Activated effector memory CD4-positive, alpha-beta T cell treated with Interleukin-2 at 50 U/mL for 16 hours (primary cell): ENCODE measurements around the gene APPBP2.
"Not testable (repeated sequence)": the region's sequence is repeated elsewhere in the genome, so short reads cannot be mapped to it uniquely, and the experiment has no call there.

ENCODE experiments used
- DNase-seq: peaks from one replicate; pipeline ENCODE4 v3.0.0-alpha.2; 2020

Gene APPBP2

DNA sequence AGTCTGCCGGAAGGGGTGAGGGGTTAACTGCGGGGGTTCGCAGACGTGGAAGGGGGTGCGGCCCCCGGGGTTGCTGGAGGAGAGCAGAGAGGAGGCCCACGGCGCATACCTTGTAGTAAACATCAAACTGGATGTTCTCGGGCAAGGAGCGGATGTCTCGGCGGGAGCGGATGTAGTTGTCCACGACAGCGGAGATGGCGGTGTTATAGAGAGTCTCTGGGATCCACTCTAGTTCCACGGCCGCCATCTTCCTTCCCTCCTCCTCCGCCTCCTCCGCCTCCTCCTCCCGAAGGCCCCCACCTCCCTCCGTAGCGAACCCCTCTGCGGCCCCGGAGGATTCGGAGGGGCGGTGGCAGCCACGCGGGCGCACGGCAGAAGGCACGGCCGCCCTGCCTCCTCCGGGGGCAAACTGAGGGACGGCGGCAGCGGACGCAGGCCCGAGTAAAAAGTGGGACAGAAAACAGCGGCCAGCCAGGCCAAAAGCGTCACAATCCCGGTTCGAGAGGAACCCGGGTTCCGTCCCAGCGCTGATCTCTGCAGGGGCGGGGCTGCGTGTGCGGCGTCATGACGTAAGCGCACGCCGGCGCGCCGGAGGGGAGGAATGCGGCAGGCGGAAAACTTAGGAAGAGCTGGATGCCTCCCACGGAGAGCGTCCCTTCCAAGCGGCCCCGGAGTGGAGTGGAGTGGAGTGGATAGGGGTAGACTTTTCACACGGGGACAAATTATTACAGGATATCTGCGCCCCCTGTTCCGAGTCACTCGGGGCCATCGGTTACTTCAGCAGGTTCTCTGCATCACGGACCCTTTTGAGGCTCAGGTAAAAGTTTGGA is at the start of gene APPBP2:
TSS of gene APPBP2 (minus strand) at position 558 of the 830 bp plus-strand sequence. CDS start at position 247, 311 bp downstream.
- DNase-seq: peak; percentile 61

DNA sequence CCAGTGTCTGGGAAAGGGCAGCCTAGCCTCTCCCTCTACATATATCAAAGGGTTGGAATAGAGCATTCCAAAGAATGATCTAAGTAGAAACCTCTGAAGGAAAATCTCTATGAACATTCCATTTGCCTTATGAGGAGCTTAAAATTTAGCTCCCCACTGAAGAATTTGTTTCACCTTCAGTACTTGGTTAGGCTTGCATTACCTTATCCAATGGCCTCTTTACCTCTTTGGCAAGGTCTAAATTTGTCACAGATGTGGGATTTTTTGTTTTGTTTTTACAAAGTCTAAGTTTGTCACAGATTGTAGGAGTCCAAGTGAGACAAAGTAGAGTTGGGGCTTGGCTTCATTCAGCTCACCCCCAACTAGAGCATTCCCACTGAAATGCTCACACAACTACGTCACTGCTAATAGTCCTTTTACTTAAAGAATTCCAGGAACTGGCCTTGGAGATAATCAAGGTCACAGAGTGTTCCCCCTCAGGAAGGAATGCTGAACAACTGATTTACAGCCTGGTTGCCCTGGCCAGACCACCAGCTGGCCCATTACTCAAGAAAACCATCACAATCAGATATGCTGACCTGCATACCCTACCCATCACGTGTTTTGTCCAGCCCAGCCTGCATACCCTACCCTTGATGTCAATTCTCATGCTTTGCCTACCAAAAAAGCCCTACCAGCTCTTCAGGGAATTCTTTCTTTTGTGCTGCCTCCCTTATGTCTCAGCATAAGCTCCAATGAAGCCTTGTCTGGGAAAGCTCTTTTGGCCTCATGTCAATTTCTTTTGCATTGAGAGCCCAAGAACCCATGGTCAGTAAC is 47.4 kb upstream of the APPBP2 start:
- no peak for DNase-seq

DNA sequence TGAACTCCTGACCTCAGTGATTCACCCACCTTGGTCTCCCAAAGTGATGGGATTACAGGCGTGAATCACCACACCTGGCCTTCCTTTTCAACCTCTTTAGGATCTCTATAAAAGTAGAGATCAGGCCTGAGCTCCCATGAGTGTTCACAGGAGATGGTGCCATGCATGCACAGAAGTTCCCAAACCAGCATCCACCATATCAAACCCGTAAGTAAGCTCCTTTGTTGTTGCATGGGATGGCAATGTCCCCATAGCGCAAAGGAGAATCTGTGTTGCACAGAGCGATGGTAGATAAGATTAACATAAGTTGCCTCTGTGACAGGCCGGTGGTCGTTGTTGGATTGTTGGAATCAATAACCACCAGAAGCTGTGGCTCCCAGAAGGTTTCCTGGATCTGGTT is 39.2 kb upstream of the APPBP2 start:
- DNase-seq: no peak

- DNase-seq: no peak
Measured at GRCh38 chr17:60563743-60564142, 37.7 kb upstream of the APPBP2 start.

DNA sequence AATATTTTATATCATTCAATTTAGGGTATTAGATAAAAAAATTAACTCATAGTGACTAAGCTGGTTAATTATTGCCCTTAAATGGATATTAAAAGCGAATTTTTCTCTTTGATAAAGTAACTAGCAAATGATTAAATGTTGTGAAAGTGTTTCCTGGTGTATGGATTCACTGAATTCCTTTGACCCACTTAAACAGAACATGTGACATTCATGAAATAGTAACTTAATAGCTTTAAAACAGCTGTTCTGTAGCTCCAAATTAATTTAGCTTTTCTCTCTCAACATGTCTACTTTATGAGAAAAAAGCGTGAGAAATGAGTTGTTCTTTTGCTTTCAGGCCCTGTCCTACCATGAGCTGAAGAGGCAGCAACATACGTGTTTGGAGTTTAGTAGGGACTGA is 36.4 kb upstream of the APPBP2 start:
- DNase-seq: no peak

GRCh38 chr17:60560860-60561257 is 34.8 kb upstream of the APPBP2 start:
- no peak for DNase-seq

DNA sequence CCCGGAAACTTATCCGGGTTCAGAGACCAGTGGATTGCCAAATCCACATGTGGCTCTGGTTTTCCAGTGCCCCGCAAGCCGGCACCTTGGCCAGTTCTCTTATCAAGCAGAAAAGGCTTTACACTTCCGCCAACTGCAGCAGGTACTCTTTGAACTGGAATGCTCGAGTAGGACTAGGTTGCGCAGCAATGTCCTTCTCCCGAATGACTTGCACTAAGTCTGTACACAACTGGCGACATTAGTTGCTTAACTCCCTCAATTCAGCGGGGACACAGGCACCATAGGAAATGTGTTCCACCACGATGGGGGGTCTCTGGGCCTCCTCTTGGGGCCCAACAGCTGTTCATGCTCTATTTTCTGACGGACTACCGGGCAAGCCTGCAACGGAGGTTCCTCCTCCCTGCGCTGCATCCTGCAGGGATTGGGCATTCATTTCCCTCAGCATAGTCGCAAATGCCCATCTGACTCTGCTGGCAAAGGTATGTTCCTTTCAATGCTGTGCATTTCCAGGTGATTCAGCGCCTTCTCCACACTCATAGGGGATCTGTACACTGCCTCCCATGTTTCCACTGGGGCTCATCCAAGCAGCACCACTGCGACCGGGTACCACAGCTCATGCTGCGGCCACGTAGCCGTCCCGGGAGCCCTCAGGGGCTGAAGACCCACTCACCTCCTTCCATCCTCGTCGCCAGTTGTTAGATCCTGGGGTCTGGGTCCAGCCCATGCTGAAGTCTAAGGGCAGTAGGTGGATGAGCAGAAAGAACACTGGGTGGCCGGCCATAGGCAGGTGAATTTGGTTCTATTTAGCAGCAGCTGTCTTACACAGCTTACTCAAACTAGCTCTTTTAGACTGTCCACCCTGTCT is 34.2 kb upstream of the APPBP2 start:
- no peak for DNase-seq

- DNase-seq: no peak
Measured at GRCh38 chr17:60559659-60559994, 33.6 kb upstream of the APPBP2 start.

DNA sequence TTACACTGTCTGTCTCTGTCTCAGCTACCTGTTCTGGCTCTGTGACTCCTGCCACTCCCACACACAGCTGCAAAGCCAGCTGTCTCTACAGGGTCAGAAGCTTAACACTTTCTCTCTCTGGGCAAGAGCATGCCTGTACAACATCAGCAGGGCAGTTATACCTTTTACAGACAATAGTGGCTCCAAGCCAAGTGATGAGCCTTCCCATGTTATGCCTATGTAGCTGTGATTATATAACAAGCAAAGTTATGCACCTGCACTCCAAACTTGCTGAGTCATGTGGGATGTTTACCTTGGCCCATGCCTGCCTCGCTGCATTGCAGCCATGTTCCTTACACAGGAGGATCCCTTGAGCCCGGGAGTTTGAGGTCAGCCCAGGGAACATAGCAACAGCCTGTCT is 31.8 kb upstream of the APPBP2 start:
- no peak for DNase-seq

DNA sequence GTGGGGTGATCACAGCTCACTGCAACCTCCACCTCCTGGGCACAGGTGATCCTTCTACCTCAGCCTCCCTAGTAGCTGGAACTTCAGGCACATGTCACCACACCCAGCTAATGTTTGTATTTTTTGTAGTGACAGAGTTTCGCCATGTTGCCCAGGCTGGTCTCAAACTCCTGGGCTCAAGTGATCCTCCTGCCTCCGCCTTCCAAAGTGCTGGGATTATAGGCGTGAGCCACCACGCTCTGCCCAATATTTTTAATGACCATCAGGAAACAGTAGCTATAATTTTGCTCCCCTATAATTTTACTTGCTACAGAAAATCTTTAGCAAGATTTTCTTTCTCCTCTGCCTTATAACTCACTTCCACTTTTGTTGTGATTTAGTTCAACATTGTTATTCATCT is 29.7 kb upstream of the APPBP2 start:
- DNase-seq: no peak

GRCh38 chr17:60554377-60554788 is 28.3 kb upstream of the APPBP2 start:
- no peak for DNase-seq

GRCh38 chr17:60552255-60552654 is 26.2 kb upstream of the APPBP2 start:
- DNase-seq: not testable (repeated sequence)

DNA sequence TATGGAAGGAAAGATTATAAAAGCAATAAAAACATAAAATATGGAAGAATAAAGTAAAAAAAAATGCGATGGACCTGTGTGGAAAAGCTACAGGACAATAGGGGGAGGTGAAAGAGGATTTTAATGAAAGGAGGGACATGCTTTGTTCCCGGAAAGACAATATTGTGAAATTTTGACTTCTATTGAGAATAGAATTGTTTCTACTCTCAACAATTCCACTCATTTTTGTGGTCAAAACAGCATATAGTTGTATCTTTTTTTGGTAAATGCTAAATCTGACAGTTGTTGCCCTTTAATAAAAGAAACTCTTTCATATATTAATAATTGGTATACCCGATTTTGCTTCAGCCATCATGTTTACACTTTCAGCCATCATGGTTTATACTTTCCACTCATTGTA is 22.9 kb upstream of the APPBP2 start:
- no peak for DNase-seq

DNA sequence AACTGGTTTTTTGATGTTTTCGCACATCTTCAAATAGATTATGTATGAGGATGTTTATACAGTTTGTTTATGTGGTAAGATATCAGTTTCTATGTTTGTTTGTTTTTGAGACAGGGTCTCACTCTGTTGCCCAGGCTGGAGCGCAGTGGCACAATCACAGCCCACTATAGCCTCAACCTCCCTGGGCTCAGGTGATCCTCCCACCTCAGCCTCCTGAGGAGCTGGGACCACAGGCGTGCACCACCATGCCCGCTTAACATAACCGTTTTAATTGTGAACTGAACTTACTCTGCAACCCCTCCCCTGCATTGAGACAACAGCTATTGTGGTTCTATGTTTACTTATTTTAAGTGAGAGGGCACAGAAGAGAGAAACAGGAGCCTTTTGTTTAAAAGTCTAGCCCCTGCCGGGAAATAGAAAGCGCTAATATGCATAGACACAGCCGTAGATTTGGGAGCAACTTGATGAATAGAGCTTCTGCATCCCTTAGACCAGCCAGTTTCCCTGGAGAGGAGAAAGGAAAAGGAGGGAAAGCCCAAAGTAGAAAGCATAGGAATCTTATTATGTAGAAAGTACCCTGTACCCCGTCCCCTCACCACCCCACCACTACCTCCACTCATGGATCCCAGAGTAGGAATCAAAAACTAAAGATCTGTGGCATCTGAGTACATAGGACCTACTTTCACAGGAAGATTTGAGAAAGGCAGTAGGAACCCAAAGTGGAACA is 19.6 kb upstream of the APPBP2 start:
- no peak for DNase-seq

DNA sequence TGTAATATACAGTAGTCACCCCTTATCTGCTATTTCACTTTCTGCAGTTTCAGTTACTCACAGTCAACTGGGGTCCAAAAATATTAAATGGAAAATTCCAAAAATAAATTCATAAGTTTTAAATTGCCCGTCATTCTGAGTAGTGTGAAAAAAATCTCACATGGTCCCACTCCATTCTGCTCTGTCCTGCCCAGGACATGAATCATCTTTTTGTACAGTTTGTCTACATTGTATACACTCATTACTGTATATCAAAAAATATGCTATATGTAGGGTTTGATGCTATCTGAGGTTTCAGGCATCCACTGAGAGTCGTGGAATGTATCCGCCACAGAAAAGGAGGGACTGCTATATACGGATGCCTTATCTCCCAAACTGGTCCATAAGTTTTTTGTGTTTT is 16.0 kb upstream of the APPBP2 start:
- DNase-seq: no peak

DNA sequence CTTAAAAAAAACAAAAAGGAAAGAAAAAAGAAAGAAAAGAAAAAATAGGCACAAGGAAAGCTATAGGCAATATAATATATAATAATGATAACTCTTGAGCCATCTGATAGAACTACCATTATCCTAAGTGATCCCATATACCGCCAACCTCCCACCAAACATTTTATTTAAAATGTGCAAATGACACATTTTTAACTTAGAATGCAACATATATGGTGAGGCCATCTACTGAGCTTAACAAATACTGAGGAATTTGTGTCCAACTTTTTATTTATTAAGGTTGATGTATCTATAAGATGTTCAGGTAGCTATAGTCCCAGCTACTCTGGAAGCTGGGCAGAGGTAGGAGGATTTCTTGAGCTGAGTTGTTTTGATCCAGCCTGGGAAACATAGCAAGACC is 14.4 kb upstream of the APPBP2 start:
- no peak for DNase-seq

DNA sequence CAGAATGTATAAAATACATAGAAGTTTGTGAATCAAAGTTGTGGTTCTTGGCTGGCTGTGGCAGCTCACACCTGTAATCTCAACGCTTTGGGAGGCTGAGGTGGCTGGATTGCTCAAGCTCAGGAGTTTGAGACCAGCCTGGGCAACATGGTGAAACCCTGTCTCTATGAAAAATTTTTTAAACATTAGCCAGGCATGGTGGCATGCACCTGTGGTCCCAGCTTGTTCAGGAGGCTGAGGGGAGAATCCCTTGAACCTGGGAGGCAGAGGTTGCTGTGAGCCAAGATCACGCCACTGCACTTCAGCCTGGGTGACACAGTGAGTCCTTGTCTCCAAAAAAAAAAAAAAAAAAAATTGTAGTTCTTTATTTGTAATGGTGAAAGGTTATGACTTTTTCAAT is 13.8 kb upstream of the APPBP2 start:
- DNase-seq: no peak

DNA sequence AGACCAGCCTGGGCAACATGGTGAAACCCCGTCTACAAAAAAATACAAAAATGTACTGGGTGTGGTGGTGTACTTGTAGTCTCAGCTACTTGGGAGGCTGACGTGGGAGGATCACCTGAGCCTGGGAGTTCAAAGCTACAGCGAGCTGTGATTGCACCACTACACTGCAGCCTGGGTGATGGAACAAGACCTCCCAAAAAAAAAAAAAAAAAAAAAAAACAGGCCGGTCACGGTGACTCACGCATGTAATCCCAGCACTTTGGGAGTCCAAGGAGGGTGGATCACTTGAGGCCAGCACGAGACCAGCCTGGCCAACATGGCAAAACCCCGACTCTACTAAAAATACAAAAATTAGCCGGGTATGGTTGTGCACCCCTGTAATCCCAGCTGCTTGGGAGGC is 12.7 kb upstream of the APPBP2 start:
- no peak for DNase-seq

DNA sequence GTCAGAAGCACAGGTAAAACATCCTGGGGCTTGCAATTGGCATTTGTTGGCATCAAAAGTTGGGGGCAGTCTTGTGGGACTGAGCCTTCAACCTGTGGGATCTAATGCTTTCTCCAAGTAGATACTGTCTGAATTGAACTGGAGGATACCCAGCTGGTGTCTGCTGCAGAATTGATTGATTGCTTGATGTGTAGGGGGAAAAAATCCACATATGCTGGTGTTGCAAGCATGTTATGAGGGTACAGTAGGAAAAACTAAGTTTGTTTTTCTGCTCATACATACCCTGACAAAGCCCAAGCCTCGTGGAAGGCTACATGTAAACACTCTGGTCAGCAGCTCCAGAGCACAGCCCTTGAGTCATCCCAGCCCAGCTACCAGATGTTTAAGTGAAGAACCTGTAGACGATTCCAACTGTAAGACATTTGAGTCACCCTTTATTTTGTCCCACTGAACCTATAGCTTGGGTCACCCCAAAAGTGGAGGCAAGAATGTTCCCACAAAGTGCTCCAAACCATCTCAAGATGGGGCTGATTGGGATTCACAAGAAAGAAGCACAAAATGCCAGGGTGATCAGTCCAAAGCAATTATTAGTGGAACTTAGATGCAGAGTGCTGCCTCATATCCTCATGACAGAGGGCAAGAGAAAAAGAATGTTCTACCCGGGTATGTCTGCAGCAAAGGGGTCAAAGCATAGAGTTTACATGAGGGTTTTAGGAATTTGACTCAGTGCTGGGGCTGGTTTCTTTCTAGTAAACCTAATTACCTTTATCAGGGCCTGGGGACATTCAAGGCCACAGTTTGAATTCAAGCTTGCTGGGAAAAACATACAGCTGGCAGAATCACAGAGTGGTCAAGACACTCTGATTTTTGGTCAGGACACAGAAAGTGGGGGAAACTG is 9.6 kb upstream of the APPBP2 start:
- no peak for DNase-seq

GRCh38 chr17:60534613-60535157 is 8.6 kb upstream of the APPBP2 start:
- no peak for DNase-seq

GRCh38 chr17:60534010-60534555 is 8.0 kb upstream of the APPBP2 start:
- no peak for DNase-seq
